H1 (cell line): ENCODE results near the gene OR2T6. TPM values are rescaled to one million over a fixed set of nuclear protein-coding genes. Genes with fewer than 3 reads are reported as not detected.
"Not testable (repeated sequence)": the region's sequence is repeated elsewhere in the genome, so short reads cannot be mapped to it uniquely, and the experiment has no call there.

Experiments used
- CTCF ChIA-PET: fragments of 300-600 bp; sonication (Branson Sonifier 250); formaldehyde crosslinking; loops from one replicate; lab custom pipeline; 2021; ENCODE audit not compliant: partially characterized antibody; lab: Charles Lee
- POLR2A ChIA-PET: fragments of 300-600 bp; sonication (Branson Sonifier 250); formaldehyde crosslinking; loops from one replicate; lab custom pipeline; 2021; ENCODE audit warnings: inconsistent platforms; ENCODE audit not compliant: partially characterized antibody; lab: Charles Lee
- DNase-seq, 2 experiments: peaks; one replicate each; pipeline versions ENCODE4 v3.0.0 to v3.0.0-alpha.2; 2010 to 2022; ENCODE audit warnings: low spot score in 2 of 2, low read depth in 1 of 2, mixed read lengths in 1 of 2
- FAIRE-seq: peaks from 2 replicates; lab custom pipeline; 2011; peaks lifted over from hg19 to GRCh38; lab: Jason Lieb, UNC
- H2AFZ ChIP-seq: 2 replicates; pipeline ENCODE4 v1.8.1; 2012; ENCODE audit warnings: low read length, inconsistent platforms
- H2AK5ac ChIP-seq: 2 replicates; pipeline ENCODE4 v1.6.1; 2013; ENCODE audit warnings: low read depth, low read length
- H2BK120ac ChIP-seq: replicated peaks from 2 replicates; pipeline ENCODE3; 2013; ENCODE audit warnings: low read depth, low read length, inconsistent platforms
- H2BK12ac ChIP-seq: 2 replicates; pipeline ENCODE4 v1.6.1; 2013; ENCODE audit warnings: low read depth, low read length
- H2BK15ac ChIP-seq: 2 replicates; pipeline ENCODE4 v1.6.1; 2013; ENCODE audit warnings: low read length
- H2BK20ac ChIP-seq: 2 replicates; pipeline ENCODE4 v1.6.1; 2013; ENCODE audit warnings: low read length
- H2BK5ac ChIP-seq: 2 replicates; pipeline ENCODE4 v1.6.1; 2013; ENCODE audit warnings: low read depth, low read length
- H3K14ac ChIP-seq: 2 replicates; pipeline ENCODE4 v1.6.1; 2013; ENCODE audit warnings: inconsistent platforms; ENCODE audit not compliant: insufficient read length
- H3K18ac ChIP-seq: 2 replicates; pipeline ENCODE4 v1.6.1; 2013; ENCODE audit warnings: low read length; ENCODE audit errors: extremely low read depth
- H3K23ac ChIP-seq: 2 replicates; pipeline ENCODE4 v1.6.1; 2013; ENCODE audit warnings: inconsistent platforms; ENCODE audit not compliant: insufficient read length
- H3K23me2 ChIP-seq: 2 replicates; pipeline ENCODE4 v1.6.1; 2013; ENCODE audit warnings: low read depth, low read length
- H3K27ac ChIP-seq: 2 replicates; pipeline ENCODE4 v1.6.1; 2011; ENCODE audit warnings: low read depth, low read length, inconsistent platforms
- H3K27me3 ChIP-seq, 4 experiments: replicated peaks in 1 of 4; 1 replicate in 1 of 4; 2 replicates in 3 of 4; pipeline versions ENCODE4 v1.6.1 to v1.8.1; 2011 to 2013; ENCODE audit warnings: low read length in 3 of 4, mild to moderate bottlenecking in 3 of 4, inconsistent platforms in 2 of 4, mixed read lengths in 2 of 4, moderate library complexity in 1 of 4; ENCODE audit not compliant: control insufficient read depth in 3 of 4, insufficient read depth in 3 of 4; ENCODE audit errors: extremely low read depth in 1 of 4
- H3K36me3 ChIP-seq, 4 experiments: 2 replicates each; pipeline versions ENCODE4 v1.6.1 to v1.8.1; 2011 to 2013; ENCODE audit warnings: mild to moderate bottlenecking in 4 of 4, low read length in 3 of 4, moderate library complexity in 2 of 4, control low read depth in 1 of 4, inconsistent platforms in 1 of 4; ENCODE audit not compliant: insufficient read depth in 4 of 4, control insufficient read depth in 2 of 4
- H3K4ac ChIP-seq: replicated peaks from 2 replicates; pipeline ENCODE3; 2013; ENCODE audit warnings: low read length, low read depth, mixed read lengths, inconsistent platforms; ENCODE audit not compliant: insufficient read length
- H3K4me1 ChIP-seq, 4 experiments: replicated peaks in 1 of 4; 1 replicate in 1 of 4; 2 replicates in 3 of 4; pipeline versions ENCODE4 v1.6.1 to v1.8.1; 2011 to 2013; ENCODE audit warnings: low read length in 3 of 4, inconsistent platforms in 2 of 4, mixed read lengths in 1 of 4; ENCODE audit not compliant: insufficient read depth in 4 of 4, control insufficient read depth in 3 of 4
- H3K4me2 ChIP-seq, 2 experiments: 2 replicates each; pipeline versions ENCODE4 v1.6.1 to v1.8.1; 2011 to 2013; ENCODE audit warnings: low read depth in 2 of 2, low read length in 2 of 2, control low read depth in 1 of 2, inconsistent platforms in 1 of 2, mild to moderate bottlenecking in 1 of 2; ENCODE audit not compliant: insufficient read depth in 1 of 2
- H3K4me3 ChIP-seq, 4 experiments: fragments of 200-600, 300-600 bp in 1 of 4; sonication (generic), shearing (Covaris generic), sonication (Bioruptor Twin) in 1 of 4; 2 replicates each; pipeline versions ENCODE4 v1.5.1 to v1.8.1; 2011 to 2016; ENCODE audit warnings: low read length in 4 of 4, low read depth in 3 of 4, control low read depth in 2 of 4, inconsistent platforms in 2 of 4, mild to moderate bottlenecking in 2 of 4, mixed read lengths in 1 of 4, moderate library complexity in 1 of 4; ENCODE audit not compliant: insufficient read depth in 2 of 4; ENCODE audit errors: extremely low read depth in 1 of 4
- H3K56ac ChIP-seq: replicated peaks from 2 replicates; pipeline ENCODE3; 2013; ENCODE audit warnings: low read depth, mild to moderate bottlenecking, mixed read lengths, low read length, inconsistent platforms; ENCODE audit not compliant: insufficient read length
- H3K79me1 ChIP-seq: 2 replicates; pipeline ENCODE4 v1.6.1; 2013; ENCODE audit warnings: low read depth, low read length, control low read depth
- H3K79me2 ChIP-seq, 2 experiments: 2 replicates each; pipeline versions ENCODE4 v1.6.1 to v1.8.1; 2012 to 2013; ENCODE audit warnings: low read length in 2 of 2, mild to moderate bottlenecking in 2 of 2, inconsistent platforms in 1 of 2; ENCODE audit not compliant: insufficient read depth in 2 of 2, control insufficient read depth in 1 of 2
- H3K9ac ChIP-seq, 4 experiments: replicated peaks in 1 of 4; 1 replicate in 1 of 4; 2 replicates in 3 of 4; pipeline versions ENCODE4 v1.6.1 to v1.8.1; 2011 to 2013; ENCODE audit warnings: low read depth in 3 of 4, low read length in 3 of 4, control low read depth in 2 of 4, mild to moderate bottlenecking in 2 of 4, moderate library complexity in 2 of 4, inconsistent platforms in 1 of 4; ENCODE audit errors: extremely low read depth in 1 of 4
- H3K9me3 ChIP-seq, 2 experiments: 2 replicates each; pipeline versions ENCODE4 v1.6.1 to v1.8.1; 2012 to 2013; ENCODE audit warnings: mild to moderate bottlenecking in 2 of 2, moderate library complexity in 2 of 2, control low read depth in 1 of 2, inconsistent platforms in 1 of 2, low read depth in 1 of 2, low read length in 1 of 2, mixed read lengths in 1 of 2; ENCODE audit not compliant: insufficient read depth in 2 of 2
- H4K20me1 ChIP-seq, 2 experiments: replicated peaks in 1 of 2; 2 replicates each; pipeline versions ENCODE3 to v1.8.1; 2011 to 2013; ENCODE audit warnings: inconsistent platforms in 2 of 2, low read length in 2 of 2, mild to moderate bottlenecking in 1 of 2; ENCODE audit not compliant: insufficient read depth in 2 of 2, control insufficient read depth in 1 of 2
- H4K5ac ChIP-seq: 2 replicates; pipeline ENCODE4 v1.6.1; 2013; ENCODE audit warnings: low read length, low read depth, mixed read lengths, inconsistent platforms; ENCODE audit not compliant: insufficient read length
- H4K8ac ChIP-seq: 2 replicates; pipeline ENCODE4 v1.8.0; 2013; ENCODE audit warnings: mild to moderate bottlenecking, moderate library complexity, low read length, inconsistent platforms; ENCODE audit not compliant: insufficient read depth; ENCODE audit errors: extremely low read depth
- H4K91ac ChIP-seq: replicated peaks from 2 replicates; pipeline ENCODE3; 2013; ENCODE audit warnings: low read length, mixed read lengths, inconsistent platforms; ENCODE audit not compliant: insufficient read length
- WGBS, 2 experiments: shearing (Covaris generic) in 1 of 2; methylation state at CpG; one replicate each; pipeline versions ENCODE4 v1.1.6 to v1.1.7; 2013 to 2015; ENCODE audit warnings: low lambda C conversion rate in 2 of 2, mixed read lengths in 2 of 2, inconsistent platforms in 1 of 2, low coverage in 1 of 2, missing lambda C conversion rate in 1 of 2; ENCODE audit not compliant: insufficient replicate concordance in 2 of 2, insufficient coverage in 1 of 2, insufficient read length in 1 of 2; ENCODE audit errors: extremely low coverage in 1 of 2, missing lambda C conversion rate in 1 of 2; 5-methylcytosine and 5-hydroxymethylcytosine counted together
- polyA plus RNA-seq, 7 experiments: library from polyadenylated mRNA; depleted of rRNA in 3 of 7; stranded (reverse) in 5 of 7; unstranded in 2 of 7; fragments of >200 nt in 5 of 7; fragments of 200-250 nt in 2 of 7; gene quantifications; 1 replicate in 5 of 7; 2 replicates in 1 of 7; 4 replicates in 1 of 7; pipeline versions ENCODE4 v1.2.1 to v1.2.3, GENCODE V29; 2011 to 2013; ENCODE audit warnings: missing spikeins in 2 of 7, mixed read lengths in 2 of 7
- total RNA-seq: library from RNA; stranded (reverse); fragmentation: NEBNext Ultra II Directional; extraction: Animal tissue kit (Norgen Biotek cat#: 25700); gene quantifications from 2 replicates; pipeline ENCODE4 v1.2.1, GENCODE V29; 2021

The OR2T6 gene
- total and polyA plus RNA-seq, 2 of the 8 experiments (the other 6 are each of a cell fraction or from before 2014, with no cell fraction given) = not detected

DNA sequence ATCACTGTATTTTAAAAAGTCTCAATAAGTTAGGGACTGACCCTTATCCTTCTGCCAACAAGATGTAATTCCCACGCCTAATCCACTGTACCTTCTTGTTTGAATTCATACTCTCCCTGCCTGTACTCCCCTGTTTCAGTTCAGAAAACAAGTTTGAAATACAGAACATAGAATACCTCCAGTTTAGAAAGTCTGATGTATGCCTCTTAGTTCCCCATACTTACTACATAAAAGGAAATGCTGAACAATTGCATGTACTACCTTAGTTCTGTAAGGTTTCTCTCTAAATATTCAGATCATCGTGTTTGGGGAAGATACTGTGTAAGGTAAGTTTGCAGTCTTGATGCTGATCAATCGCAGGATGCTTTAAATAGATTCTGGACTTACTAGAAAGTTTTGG lies 60.8 kb downstream of the OR2T6 start:
- H4K20me1 ChIP-seq, POLR2A ChIA-PET, H3K79me1 ChIP-seq, H3K4ac ChIP-seq, H3K4me3 ChIP-seq, H2AFZ ChIP-seq, FAIRE-seq, H3K18ac ChIP-seq, H4K8ac ChIP-seq, H3K14ac ChIP-seq, H2BK5ac ChIP-seq, H3K27ac ChIP-seq, H3K4me2 ChIP-seq, H4K91ac ChIP-seq, H3K56ac ChIP-seq, H2AK5ac ChIP-seq, H2BK20ac ChIP-seq, DNase-seq, H3K79me2 ChIP-seq, H3K9ac ChIP-seq, H4K5ac ChIP-seq, H3K4me1 ChIP-seq, H3K23me2 ChIP-seq, H3K36me3 ChIP-seq, CTCF ChIA-PET, H2BK15ac ChIP-seq, H2BK120ac ChIP-seq, H3K27me3 ChIP-seq, H2BK12ac ChIP-seq, H3K23ac ChIP-seq: not testable (repeated sequence)
- peaks cover 18 to 33% of the 10 kb centered on the region in 2 experiments; a peak in 3 of 4 replicates for H3K9me3 ChIP-seq
- WGBS, 2 experiments = 63% methylated on average over 3 of the region's 3 CpGs; no CpG with 5 or more reads in 1 of the 2 experiments

GRCh38 chr1:248438668-248439067 lies 63.1 kb downstream of the OR2T6 start:
- POLR2A ChIA-PET, CTCF ChIA-PET, H3K4me3 ChIP-seq: not testable (repeated sequence)

More at GRCh38 chr1:248438668-248439067, 63.1 kb downstream of the OR2T6 start:
- not testable (repeated sequence) for H3K14ac ChIP-seq, H3K4ac ChIP-seq, H3K36me3 ChIP-seq, H3K27ac ChIP-seq, H3K23me2 ChIP-seq, H3K79me1 ChIP-seq, H4K20me1 ChIP-seq, H3K4me2 ChIP-seq, FAIRE-seq, H4K8ac ChIP-seq, DNase-seq, H2AK5ac ChIP-seq, H3K4me1 ChIP-seq, H3K9ac ChIP-seq, H2BK120ac ChIP-seq, H2BK15ac ChIP-seq, H3K79me2 ChIP-seq, H4K5ac ChIP-seq, H3K23ac ChIP-seq, H3K18ac ChIP-seq, H2BK20ac ChIP-seq, H2AFZ ChIP-seq, H3K27me3 ChIP-seq, H2BK5ac ChIP-seq, H4K91ac ChIP-seq, H3K56ac ChIP-seq, H2BK12ac ChIP-seq
- peaks cover 13 to 24% of the 10 kb centered on the region in 2 experiments; a peak in 3 of 4 replicates for H3K9me3 ChIP-seq
- 38% methylated on average over 1 of the region's 1 CpG; no CpG with 5 or more reads in 1 of the 2 experiments for WGBS, 2 experiments
